ENCODE measurements around the gene BCOR.

Gene BCOR

DNA sequence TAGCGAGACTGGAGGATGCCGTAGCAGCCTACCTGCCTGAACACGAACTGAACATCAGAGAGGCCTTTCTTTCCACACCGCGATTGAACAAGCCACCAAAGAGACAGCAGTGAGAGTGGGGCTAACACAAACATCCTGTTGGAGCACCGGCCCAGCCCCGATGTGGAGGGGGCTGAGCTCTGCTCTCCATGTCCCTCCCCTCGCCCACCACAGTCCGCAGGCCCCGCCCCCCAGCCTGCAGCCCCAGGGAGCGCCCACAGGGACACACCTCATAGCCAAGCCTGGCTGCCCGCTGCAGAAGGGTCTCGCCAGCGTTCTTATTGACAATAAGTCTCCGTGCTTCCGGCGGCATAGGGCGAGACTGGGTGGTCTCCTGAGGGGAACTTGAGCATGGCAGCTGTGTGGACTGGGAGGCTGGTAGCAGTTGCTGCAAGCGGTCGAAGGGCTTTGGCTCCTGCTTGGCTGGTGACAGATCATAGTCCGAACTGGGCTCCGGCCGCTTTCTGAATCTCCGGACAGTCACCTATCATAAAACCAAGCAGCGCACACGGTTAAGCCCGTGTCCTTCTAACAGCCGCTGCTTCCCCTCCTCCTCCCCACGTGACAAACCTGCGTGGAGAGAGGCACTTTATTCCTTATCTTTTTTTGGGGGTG, 35.8 kb downstream of the BCOR start:
- peak; percentile 26 for DNase-seq

DNA sequence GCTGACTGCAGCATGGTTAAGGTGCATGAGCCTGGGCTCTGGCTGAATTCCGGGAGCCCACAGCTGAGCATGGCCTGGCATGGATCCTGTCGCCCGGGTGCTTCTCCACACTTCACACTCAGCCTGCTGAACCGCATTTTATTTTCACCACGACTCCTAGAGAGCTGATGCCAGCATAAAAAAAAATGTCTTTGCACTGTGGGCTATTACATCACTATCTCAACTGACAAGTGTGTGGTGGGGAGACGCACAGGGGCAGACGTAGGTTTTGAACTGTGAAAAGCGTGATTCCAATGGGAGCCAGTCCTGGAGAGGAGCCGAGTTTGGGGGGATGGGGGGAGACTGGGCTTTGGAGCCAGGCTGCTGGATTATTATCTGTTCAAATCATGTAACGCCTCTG, 36.8 kb downstream of the BCOR start:
- no peak for DNase-seq

GRCh38 chrX:40060356-40060845, 37.4 kb downstream of the BCOR start:
- DNase-seq: no peak

DNA sequence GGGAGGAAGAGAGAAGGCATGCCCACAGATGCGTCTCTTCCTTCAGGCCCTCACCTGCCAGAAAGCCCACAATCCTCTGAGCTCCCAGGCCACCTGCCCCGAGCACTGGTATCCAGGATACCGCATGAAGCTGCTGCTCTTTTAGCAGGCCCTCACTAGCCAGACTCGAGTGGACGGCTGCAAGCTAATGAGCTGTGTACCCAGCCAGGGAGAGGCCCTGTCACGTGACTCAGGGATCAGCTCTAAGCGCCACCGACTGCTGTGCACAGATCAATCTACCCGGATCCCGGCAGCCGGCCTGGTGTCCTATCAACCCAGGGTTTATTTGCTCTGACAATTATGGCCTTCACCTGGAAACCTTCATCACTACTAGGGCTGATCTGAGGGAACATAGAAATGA, 39.0 kb downstream of the BCOR start:
- DNase-seq: no peak

DNA sequence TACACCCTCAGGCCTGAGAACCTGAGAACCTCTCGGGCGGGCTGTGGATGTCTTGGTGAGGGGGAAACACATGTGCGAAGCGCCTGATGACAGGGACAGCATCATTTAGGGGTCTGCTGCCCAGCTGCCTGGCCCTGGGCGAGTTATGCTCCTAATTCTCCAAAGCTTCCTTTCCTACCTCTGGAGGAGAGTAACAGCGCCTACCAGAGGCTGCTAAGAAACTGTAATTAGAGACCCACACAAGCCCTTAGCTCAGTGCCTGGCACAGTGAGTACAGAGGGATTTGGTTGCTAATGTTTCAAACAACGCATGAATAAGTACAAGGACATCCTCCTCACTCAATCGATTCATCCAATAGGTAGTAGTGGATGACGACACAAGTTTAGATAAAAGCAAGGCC, 40.4 kb downstream of the BCOR start:
- DNase-seq: no peak

DNA sequence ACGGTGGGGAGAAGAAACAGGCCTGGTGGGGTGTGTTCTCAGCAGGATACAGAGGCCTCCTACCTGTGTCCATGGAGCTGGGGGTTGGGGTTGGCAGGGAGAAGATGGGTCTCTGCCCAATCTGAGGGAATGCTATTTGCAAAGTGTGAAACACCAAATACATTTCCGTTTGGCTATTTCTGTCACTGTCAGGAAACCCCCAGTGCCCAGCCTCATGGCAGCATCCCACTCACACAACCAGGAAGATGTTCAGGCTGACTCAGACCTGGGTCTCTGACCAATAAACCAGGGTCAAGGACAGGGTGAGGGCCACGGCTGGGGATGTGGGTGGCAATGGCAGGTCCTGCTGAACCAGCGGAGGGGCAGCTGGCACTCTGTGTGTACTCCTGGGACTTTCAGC, 41.3 kb downstream of the BCOR start:
- no peak for DNase-seq

GRCh38 chrX:40055495-40055894, 42.3 kb downstream of the BCOR start:
- DNase-seq: no peak

DNA sequence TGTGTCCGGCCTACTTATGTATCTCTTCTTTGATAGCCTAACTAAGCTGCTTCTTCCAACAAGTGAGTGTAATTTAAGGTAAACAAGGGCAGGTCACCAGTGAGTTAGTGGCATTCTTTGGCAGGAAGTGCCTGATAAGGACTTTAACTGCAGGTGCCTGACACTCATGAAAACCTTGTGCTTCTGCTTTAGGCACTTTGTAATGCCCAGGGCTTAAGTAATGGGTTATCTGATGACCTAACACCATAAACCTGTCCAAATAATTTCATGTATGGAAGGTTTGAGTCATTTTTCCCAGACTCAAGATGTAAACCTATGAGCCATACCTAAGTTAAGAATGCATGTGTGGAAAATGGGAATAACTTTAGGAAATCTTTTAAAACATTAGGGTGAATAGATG, 43.0 kb downstream of the BCOR start:
- no peak for DNase-seq

DNA sequence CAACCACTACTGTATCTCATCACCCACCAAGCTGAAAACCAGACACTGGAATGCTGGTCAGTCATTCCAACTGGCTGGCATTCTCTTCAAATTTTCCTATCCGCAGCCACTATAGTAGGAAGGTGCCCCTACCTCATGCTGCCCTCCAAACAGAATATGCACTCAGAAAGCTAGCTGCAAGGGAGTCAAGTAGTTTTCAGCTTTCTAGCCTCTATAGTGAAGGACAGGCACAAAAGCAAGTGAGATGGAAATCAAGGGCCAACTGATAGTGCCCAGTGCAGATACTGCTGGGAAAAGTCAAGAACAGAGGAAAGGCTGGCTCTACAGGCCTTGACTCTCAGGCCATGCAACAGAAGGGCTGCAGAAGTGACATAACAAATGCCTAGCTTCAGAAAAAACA, 47.2 kb downstream of the BCOR start:
- DNase-seq: no peak

- DNase-seq: no peak
Measured at GRCh38 chrX:40049084-40049641, 48.6 kb downstream of the BCOR start.

DNA sequence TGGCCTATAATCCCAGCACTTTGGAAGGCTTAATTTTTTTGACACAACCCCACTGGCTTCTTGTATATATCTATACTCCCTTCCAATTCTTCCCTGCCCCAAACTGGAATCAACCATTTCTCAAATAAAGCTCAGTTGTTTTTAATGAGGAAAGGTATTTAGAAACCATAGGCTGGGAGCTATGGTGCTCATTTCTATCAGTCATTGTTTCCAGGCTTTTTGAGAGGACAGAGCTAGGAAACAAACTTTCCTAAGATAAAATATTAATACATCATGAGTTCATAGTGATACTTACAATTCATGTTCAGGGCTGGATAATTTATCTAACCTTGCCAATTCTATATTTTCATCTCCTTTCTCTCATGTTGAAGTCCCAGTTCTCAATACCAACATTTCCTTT, 50.3 kb downstream of the BCOR start:
- no peak for DNase-seq

- DNase-seq: no peak
Measured at GRCh38 chrX:40043895-40044294, 53.9 kb downstream of the BCOR start.

DNA sequence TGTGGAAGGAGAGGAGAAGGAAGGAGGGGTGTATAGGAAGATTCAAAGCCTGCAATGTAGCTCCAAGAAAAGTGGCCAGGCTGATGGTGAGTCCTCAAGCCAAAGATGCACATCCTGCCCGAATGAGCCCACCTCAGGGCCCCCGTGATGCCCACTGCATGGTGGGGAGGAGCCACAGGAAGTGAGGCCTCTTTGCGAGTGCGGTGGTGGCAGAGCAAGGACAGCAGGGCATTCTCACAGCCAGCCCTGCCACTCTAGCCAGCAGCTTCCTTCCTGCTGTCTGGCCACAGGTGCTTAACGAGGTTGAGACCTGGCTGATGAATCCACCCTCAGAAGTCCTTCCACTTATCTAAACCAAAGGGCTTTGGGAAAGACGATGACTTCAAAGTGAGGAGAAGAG, 55.8 kb downstream of the BCOR start:
- no peak for DNase-seq

DNA sequence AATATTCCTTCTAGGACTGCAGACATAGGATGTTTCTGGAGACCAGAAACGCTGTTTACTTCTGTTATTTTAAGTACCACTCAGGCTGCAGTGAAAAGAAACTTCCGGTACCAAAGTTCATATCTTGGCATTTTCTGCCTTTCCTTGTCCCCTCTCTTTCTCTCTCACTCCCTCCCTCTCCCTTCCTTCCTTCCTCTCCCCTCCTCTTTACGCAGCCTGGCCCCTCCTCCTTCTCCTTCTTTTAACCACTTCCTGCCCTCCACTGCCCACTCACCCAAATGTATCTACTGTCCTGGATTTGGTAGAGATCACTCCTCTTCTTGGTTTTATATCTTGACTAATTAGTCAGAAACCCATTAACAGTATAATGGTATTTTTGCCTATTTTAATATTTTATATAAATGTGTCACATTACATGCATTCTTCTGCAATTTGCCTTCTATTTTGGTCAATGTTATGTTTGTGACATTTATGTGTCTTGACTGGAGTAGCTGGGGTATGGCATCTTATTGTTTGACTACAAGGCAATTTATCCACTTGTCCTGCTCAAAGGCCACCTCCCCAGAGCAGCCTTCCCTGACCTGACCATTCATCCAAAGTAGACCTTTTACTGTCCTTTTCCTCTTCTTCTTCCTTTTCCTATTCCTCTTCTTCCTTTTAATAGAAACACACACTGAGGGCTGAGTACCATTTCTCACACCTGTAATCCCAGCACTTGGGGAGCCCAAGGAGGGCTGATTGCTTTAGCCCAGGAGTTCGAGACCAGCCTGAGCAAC, 56.9 kb downstream of the BCOR start:
- DNase-seq: no peak

DNA sequence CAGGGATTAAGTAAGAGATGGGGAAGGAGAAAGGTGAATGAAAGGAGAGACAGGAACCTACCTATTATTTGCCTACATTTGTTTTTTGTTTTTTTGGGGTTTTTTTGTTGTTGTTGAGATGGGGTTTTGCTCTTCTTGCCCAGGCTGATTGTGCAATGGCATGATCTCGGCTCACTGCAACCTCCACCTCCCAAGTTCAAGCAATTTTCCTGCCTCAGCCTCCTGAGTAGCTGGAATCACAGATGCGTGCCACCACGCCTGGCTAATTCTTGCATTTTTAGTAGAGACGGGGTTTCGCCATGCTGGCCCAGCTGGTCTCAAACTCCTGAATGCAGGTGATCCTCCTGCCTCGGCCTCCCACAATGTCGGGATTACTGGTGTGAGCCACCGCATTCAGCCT, 57.9 kb downstream of the BCOR start:
- DNase-seq: no peak

- no peak for DNase-seq
Measured at GRCh38 chrX:40037367-40037766, 60.4 kb downstream of the BCOR start.

DNA sequence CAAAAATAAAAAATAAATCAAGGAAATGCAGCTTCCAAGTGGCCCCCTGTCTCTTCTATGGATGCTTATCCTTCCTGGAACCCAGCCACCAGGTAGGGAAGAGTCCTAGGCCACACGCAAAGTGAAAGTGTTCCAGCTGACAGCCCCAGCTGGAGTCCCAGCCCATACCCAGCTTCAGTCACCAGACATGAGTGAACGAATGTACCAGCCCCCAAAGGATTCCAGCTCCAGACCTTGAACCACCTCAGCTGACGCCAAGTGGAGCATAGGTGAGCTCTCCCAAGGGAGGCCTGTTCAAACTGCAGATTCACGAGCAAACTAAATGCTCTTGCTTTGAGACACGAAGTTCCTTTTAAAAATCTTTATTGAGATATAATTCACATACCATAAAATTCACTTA, 62.0 kb downstream of the BCOR start:
- DNase-seq: no peak

DNA sequence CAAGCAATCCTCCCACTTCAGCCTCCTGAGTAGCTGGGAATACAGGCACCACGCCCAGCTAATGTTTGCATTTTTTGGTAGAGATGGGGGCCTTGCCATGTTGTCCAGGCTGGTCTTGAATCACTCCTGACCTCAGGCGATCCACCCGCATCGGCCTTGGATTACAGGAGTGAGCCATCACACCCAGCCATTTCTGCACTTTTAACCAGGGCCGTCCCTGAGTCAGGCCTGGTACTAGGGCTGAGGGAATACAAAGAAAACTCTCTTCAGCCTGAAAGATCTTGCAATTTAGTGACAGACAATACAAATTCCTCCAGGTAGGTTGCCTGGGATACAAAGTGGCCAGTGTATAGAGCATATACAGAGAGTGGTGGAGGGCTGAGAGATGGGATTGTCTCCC, 65.8 kb downstream of the BCOR start:
- DNase-seq: no peak

DNA sequence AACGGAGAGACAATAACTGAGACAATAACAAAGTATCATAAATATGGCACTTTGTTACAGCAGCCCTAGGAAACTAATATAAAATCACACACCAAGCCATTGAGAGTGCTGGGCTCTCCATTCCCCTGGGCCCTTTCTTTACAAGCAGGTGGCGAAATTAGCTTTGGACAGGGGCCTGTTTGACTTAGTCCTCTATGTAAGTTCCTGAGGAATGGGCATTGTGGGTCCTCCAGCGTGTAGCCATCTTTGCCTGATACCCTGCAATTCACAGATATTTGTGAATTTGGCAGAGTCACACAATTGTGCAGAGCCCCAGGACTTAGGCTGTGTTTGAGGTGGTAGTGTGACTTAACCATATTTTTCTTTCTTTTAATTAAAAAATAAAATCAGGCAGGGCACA, 67.6 kb downstream of the BCOR start:
- DNase-seq: no peak

GRCh38 chrX:40022421-40022820, 75.3 kb downstream of the BCOR start:
- DNase-seq: no peak

- no peak for DNase-seq
Measured at GRCh38 chrX:40021647-40022046, 76.1 kb downstream of the BCOR start.

- no peak for DNase-seq
Measured at GRCh38 chrX:40019541-40019940, 78.2 kb downstream of the BCOR start.

- no peak for DNase-seq
Measured at GRCh38 chrX:40018041-40018440, 79.7 kb downstream of the BCOR start.

- no peak for DNase-seq
Measured at GRCh38 chrX:40016749-40017148, 81.0 kb downstream of the BCOR start.
